Measurements from ENCODE around the gene ESM1.
"Not testable (repeated sequence)": the region's sequence is repeated elsewhere in the genome, so short reads cannot be mapped to it uniquely, and the experiment has no call there.

The ESM1 gene

GRCh38 chr5:54985301-54986268, at the start of gene ESM1:
Gene ESM1 (minus strand): TSS chr5:54985593. CDS start chr5:54985517, 76 bp downstream.
- DNase-seq (ENCODE audit: low read depth) = no peak

DNA sequence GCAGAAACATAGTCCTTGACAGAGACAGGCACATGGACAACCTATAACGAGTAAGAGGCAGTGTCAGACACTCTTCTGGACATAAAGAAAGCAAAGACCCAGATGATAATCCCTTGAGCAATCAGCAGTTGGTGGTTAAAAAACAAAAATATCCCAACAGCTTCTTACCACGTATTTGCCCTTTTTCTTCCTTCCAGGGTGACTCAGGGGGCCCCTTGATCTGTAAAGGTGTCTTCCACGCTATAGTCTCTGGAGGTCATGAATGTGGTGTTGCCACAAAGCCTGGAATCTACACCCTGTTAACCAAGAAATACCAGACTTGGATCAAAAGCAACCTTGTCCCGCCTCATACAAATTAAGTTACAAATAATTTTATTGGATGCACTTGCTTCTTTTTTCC, 48.2 kb upstream of the ESM1 start:
- no peak for DNase-seq (ENCODE audit: low read depth)

GRCh38 chr5:55031492-55031891, 46.1 kb upstream of the ESM1 start:
- DNase-seq (ENCODE audit: low read depth) = no peak

GRCh38 chr5:55030676-55031369, 45.4 kb upstream of the ESM1 start:
- DNase-seq (ENCODE audit: low read depth) = no peak

DNA sequence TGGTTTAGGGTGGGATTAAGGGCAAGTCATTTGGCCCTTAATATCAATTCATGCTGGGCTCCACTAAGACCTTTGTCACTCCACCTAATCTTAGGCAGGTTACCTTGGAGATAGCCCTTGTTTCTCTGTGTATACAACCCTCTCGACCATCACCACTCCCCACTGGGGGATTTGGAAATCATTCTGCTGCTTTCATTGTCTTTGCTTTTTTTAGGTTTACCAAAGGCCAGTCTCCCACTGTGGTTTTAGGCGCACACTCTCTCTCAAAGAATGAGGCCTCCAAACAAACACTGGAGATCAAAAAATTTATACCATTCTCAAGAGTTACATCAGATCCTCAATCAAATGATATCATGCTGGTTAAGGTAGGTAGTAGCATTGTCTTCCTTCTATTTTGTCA, 44.8 kb upstream of the ESM1 start:
- DNase-seq (ENCODE audit: low read depth) = no peak

GRCh38 chr5:55027595-55027994, 42.2 kb upstream of the ESM1 start:
- no peak for DNase-seq (ENCODE audit: low read depth)

DNA sequence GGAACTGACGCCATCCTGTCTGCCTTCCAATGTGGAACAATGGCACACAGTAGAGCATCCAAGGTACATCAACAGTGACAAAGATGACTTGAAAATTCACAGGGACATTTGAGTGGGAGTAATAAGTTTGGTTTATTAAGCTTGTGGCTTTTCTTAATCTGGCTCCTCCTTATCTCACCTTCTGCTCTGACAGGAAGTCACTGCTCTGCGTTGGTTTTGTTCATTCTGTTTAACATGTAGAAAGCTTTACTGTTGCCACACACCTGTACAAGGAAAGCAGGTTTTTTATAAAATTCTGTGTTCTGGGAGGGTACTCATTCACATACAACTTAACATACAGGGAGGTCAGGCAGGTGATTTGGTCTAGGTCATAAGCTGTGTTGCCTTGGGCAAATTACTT, 37.1 kb upstream of the ESM1 start:
- DNase-seq (ENCODE audit: low read depth) = no peak

GRCh38 chr5:55021821-55022220, 36.4 kb upstream of the ESM1 start:
- DNase-seq (ENCODE audit: low read depth) = no peak

DNA sequence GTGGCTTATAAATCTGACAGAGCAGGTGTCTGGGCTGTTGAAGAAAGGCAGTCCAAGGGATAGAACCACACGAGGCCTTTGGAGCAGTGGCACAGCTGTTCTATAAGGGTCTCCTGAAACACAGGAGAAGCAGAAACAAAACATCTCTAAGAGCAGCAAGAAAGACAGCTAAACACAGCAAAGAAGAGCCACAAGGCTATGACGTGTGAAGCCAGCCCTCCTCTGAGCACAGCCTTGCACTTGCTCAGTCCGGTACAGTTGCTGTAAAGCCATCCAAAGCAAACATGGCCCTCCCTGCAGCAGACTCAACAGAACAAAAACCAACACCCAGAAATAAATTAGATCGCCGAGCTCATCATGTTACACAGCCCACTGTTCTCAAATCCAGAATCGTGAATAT, 36.0 kb upstream of the ESM1 start:
- no peak for DNase-seq (ENCODE audit: low read depth)

DNA sequence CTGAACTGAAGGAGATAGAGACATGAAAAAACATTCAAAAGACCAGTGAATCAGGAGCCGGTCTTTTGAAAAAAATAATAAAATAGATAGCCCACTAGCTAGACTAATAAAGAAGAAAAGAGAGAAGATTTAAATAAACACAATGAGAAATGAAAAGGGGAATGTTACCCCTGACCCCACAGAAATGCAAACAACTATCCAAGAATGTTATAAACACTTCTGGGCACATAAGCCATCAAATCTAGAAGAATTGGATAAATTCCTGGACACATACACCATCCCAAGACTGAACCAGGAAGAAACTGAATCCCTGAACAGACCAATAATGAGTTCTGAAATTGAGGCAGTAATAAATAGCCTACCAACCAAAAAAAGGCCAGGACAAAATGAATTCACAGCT, 24.8 kb upstream of the ESM1 start:
- not testable (repeated sequence) for DNase-seq (ENCODE audit: low read depth)

GRCh38 chr5:55004729-55005128, 19.3 kb upstream of the ESM1 start:
- no peak for DNase-seq (ENCODE audit: low read depth)

DNA sequence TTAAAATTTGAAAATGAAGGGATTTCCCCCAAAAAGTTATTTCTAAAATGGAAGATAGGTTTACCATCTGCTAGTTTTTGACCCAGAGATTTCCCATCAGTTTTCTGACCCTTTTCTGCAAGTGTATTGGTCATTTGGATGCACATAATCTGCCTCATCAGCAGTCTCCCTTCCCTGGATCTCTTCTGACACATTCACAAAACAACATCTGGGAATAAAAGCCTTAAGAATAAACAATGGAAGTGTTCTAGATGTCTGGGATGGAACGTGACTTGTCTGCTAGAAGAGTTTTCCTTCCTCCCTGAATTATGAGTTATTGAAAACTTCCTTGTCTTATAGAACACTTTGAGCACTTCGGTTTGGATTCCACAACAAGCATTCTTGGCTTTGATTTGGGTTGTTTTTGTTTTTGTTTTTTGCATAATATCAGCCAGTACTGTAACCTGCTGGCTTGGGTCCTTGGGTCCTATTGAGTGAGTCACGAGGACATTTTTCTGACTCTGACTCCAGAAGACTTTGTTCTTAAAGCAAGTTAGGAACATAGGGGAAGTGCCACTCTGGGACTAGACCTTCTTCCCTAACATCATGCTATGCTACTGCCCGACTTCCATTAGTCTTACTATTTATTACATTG, 18.2 kb upstream of the ESM1 start:
- DNase-seq (ENCODE audit: low read depth) = no peak

DNA sequence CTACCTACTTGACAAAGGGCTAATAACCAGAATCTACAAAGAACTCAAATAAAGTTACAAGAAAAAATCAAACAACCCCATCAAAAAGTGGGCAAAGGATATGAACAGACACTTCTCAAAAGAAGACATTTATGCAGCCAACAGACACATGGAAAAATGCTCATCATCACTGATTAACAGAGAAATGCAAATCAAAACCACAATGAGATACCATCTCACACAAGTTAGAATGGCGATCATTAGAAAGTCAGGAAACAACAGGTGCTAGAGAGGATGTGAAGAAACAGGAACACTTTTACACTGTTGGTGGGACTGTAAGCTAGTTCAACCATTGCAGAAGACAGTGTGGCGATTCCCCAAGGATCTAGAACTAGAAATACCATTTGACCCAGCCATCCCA, 16.8 kb upstream of the ESM1 start:
- DNase-seq (ENCODE audit: low read depth) = not testable (repeated sequence)

DNA sequence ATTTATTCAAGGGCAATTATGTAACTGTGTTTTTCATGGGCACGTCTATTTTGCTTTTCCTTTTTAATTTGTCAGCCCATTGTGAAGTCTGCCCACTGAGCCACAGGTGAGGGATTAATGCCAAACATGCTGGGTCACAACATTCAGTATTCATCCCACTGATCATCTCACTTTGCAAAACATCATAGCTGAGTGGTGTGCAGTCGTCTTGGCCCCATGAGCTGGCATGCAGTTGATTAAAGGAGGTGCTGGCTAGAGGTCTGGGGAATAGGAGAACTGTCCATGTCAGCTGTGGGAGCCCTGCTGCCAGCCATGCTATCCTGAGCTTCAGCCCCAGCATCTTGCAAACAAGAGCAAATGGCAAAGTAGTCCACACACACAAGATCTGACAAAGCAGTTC, 11.7 kb upstream of the ESM1 start:
- no peak for DNase-seq (ENCODE audit: low read depth)

DNA sequence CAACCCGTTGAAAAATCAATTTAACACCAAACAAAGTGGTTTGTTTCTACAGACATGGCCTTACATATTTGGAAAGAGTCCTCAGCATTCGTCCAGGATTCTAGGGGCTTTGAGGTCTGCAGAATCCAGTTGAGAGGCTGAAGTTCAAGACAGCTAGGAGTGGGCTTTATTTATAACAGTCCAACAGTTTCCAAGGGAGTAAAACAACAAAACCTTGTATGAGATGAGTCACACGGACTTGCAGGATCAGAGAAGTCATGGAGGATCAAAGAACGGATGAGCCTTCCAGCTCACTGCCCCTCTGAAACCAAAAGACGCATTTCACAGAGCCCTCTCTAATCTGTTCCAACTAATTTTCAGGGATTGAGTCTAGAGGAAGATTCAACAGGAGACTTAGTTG, 11.1 kb upstream of the ESM1 start:
- DNase-seq (ENCODE audit: low read depth) = no peak

- DNase-seq (ENCODE audit: low read depth) = no peak
Measured at GRCh38 chr5:54995168-54995567, 9.8 kb upstream of the ESM1 start.

DNA sequence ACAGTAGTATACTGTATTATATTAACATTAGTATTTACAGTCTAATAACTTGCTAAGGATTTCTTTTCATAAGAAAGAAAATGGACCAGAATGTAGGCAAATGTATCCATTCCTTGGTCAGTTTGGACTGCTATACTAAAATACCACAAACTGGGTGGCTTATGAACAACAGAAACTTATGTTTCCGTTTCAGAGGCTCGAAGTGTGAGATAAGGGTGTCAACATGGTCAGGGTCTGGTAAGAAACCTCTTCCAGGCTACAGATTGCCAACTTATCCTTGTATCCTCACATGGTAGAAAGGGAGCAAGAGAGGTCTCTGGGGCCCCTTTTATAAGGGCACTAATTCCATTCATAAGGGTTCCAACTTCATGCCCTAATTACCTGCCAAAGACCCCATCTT, 9.2 kb upstream of the ESM1 start:
- DNase-seq (ENCODE audit: low read depth) = no peak

GRCh38 chr5:54993318-54993717, 7.9 kb upstream of the ESM1 start:
- no peak for DNase-seq (ENCODE audit: low read depth)

GRCh38 chr5:54991416-54991815, 6.0 kb upstream of the ESM1 start:
- no peak for DNase-seq (ENCODE audit: low read depth)

DNA sequence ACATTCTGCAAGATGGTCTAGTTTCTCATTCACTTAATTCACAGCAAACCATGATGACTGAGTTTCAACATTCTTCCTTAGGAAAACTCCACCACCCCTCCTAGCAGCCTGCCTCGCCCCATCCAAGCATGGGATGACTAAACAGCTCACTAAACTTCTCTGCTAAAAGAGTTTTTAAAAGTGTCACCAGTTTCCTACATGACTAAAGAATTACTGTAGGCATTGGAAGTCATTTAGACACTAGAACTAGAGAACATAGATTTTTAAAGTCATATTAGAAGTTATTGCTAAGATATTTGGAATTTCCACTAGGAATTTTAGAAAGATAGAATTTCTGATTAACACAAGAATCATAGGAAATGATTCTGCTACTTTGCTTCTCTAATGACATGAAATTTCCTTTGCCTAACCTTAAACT, 5.5 kb upstream of the ESM1 start:
- DNase-seq (ENCODE audit: low read depth) = no peak

- no peak for DNase-seq (ENCODE audit: low read depth)
Measured at GRCh38 chr5:54988817-54989216, 3.4 kb upstream of the ESM1 start.

DNA sequence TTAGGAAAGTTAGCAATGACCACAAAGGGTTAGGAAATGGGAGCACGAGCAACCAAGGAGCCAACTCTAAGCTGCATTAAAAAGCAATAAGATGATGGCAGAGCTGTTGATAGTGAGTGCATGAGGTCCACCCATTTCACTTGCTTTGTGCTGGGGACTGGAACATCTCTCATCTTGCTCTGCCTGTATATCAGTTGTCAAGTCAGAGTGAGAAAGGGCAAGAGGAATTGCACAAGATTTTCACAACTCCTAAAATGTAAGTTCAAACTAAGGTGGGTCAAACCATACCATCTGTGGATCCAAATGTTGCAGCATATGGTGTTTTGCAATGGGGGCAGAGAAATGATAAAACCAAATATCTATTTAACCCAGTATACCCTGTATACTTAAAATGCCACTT, 2.8 kb upstream of the ESM1 start:
- no peak for DNase-seq (ENCODE audit: low read depth)

GRCh38 chr5:54986269-54986654, 869 bp upstream of the ESM1 start:
- DNase-seq (ENCODE audit: low read depth) = no peak

All from stimulated activated CD8-positive, alpha-beta memory T cell treated with anti-CD3 and anti-CD28 coated beads, Interleukin-15, amount 100 ng/mL, for 24 hours (primary cell).